Measurements from ENCODE around the gene ARRDC1.

GRCh38 chr9:137613259-137613658, 7.8 kb downstream of the ARRDC1 start:
- TF ChIP-seq JUN (IDR thresholded peaks at IDR 0.05) (0 out of 5 replicates have a peak, but pooled peaks of 1 of the 2 experiments have one; percentile 13), SMC3 (IDR thresholded peaks at IDR 0.05) (no peak), CTCF (IDR thresholded peaks at IDR 0.05) (no peak), CHD4 (IDR thresholded peaks at IDR 0.05; ENCODE audit: borderline replicate concordance) (no peak), NFE2L2 (conservative IDR thresholded peaks at IDR 0.05; ENCODE audit: low read length) (no peak), FOSL2 (IDR thresholded peaks at IDR 0.05) (no peak), FOSL2 (CRISPR knock-in tag; IDR thresholded peaks at IDR 0.05) (no peak), EP300 (IDR thresholded peaks at IDR 0.05) (no peak), ZC3H11A (IDR thresholded peaks at IDR 0.05) (no peak), POLR2AphosphoS2 (conservative IDR thresholded peaks at IDR 0.05; ENCODE audit: low read length) (no peak), KDM1A (IDR thresholded peaks at IDR 0.05; ENCODE audit: low read depth) (no peak), USF2 (IDR thresholded peaks at IDR 0.05) (no peak), RAD21 (conservative IDR thresholded peaks at IDR 0.05 in 1 of 2, IDR thresholded peaks at IDR 0.05 in 1 of 2) (no peak), POLR2A (IDR thresholded peaks at IDR 0.05; ENCODE audit: low read length) (no peak)

Data from A549 (cell line).